ENCODE results near the gene MLLT10. TPM values are rescaled to one million over a fixed set of nuclear protein-coding genes. Genes with fewer than 3 reads are reported as not detected.

MLLT10 gene
- total and polyA plus RNA-seq, 2 of the 8 experiments (the other 6 are each of a cell fraction or from before 2014, with no cell fraction given): 53.1 to 62.1 TPM

- Histone ChIP-seq H3K14ac (ENCODE audit: insufficient read length) (no peak overlapping the region), H3K4ac (replicated peaks; ENCODE audit: insufficient read length, low read depth, low read length) (no peak overlapping the region)
- WGBS, 2 experiments (ENCODE audit: extremely low coverage in 1 of 2, insufficient coverage in 1 of 2, insufficient read length in 1 of 2, insufficient replicate concordance in 2 of 2, low coverage in 1 of 2, low lambda C conversion rate in 2 of 2, missing lambda C conversion rate in 1 of 2): 81% methylated on average over 3 of the region's 3 CpGs; no CpG with 5 or more reads in 1 of the 2 experiments
- TF ChIP-seq TAF1 (IDR thresholded peaks at IDR 0.05; ENCODE audit: low read depth, low read length): no peak
- TF ChIP-seq, protein P1, sequence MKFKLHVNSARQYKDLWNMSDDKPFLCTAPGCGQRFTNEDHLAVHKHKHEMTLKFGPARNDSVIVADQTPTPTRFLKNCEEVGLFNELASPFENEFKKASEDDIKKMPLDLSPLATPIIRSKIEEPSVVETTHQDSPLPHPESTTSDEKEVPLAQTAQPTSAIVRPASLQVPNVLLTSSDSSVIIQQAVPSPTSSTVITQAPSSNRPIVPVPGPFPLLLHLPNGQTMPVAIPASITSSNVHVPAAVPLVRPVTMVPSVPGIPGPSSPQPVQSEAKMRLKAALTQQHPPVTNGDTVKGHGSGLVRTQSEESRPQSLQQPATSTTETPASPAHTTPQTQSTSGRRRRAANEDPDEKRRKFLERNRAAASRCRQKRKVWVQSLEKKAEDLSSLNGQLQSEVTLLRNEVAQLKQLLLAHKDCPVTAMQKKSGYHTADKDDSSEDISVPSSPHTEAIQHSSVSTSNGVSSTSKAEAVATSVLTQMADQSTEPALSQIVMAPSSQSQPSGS (IDR thresholded peaks at IDR 0.05; ENCODE audit: low read length): no peak
- TF ChIP-seq POLR2A (IDR thresholded peaks at IDR 0.05; ENCODE audit: control extremely low read depth in 1 of 2, low read depth in 2 of 2, low read length in 2 of 2): no peak
- no peak for TF ChIP-seq BCL11A (IDR thresholded peaks at IDR 0.05; ENCODE audit: low read depth in 2 of 2, low read length in 2 of 2)
- TF ChIP-seq, protein P2, sequence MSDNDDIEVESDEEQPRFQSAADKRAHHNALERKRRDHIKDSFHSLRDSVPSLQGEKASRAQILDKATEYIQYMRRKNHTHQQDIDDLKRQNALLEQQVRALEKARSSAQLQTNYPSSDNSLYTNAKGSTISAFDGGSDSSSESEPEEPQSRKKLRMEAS (IDR thresholded peaks at IDR 0.05): no peak
- no peak for TF ChIP-seq YY1 (IDR thresholded peaks at IDR 0.05; ENCODE audit: low read depth, low read length)
- no peak for TF ChIP-seq SIX5 (IDR thresholded peaks at IDR 0.05; ENCODE audit: low read depth, low read length)
- TF ChIP-seq RFX5 (IDR thresholded peaks at IDR 0.05; ENCODE audit: borderline replicate concordance, low read depth, low read length): no peak
- TF ChIP-seq EGR1 (IDR thresholded peaks at IDR 0.05; ENCODE audit: borderline replicate concordance, low read depth, low read length): no peak
- no peak for TF ChIP-seq SP2 (IDR thresholded peaks at IDR 0.05; ENCODE audit: low read length)
- no peak for TF ChIP-seq TAF7 (optimal IDR thresholded peaks at IDR 0.05; ENCODE audit: borderline replicate concordance, low read depth, low read length)
- no peak for TF ChIP-seq JUN (IDR thresholded peaks at IDR 0.05; ENCODE audit: low read depth, low read length)
Measured at GRCh38 chr10:21511946-21512572, 22.0 kb upstream of the MLLT10 start.

More at GRCh38 chr10:21511946-21512572, 22.0 kb upstream of the MLLT10 start:
- H3K36me3 ChIP-seq (ENCODE audit: control insufficient read depth in 2 of 4, insufficient read depth in 4 of 4, low read length in 3 of 4): no peaks in the 10 kb centered on the region
- POLR2A ChIA-PET (ENCODE audit: partially characterized antibody): interaction anchor here (8.0 to 12.2 kb wide), 2 partner anchors 11 to 13 kb away, joined by 148 to 352 read pairs; partner anchors contain the start of gene SKIDA1
- no peak for DNase-seq (ENCODE audit: low read depth in 1 of 2, low spot score in 2 of 2)
- H3K9ac ChIP-seq (replicated peaks in 1 of 4; ENCODE audit: extremely low read depth in 1 of 4, low read depth in 3 of 4, low read length in 3 of 4): no peak overlapping the region
- peak overlapping the region; percentile 62 for H4K5ac ChIP-seq (ENCODE audit: insufficient read length, low read depth, low read length)
- peaks cover 0 to 5% (median 2%) of the 10 kb centered on the region in 4 experiments; a peak in 3 of 7 replicates for H3K27me3 ChIP-seq (replicated peaks in 1 of 4; ENCODE audit: control insufficient read depth in 3 of 4, extremely low read depth in 1 of 4, insufficient read depth in 3 of 4, low read length in 3 of 4)
- H2AK5ac ChIP-seq (ENCODE audit: low read depth, low read length): no peak overlapping the region
- H3K9me3 ChIP-seq (ENCODE audit: insufficient read depth in 2 of 2, low read depth in 1 of 2, low read length in 1 of 2): no peaks in the 10 kb centered on the region
- FAIRE-seq: no peak
- H4K8ac ChIP-seq (ENCODE audit: extremely low read depth, insufficient read depth, low read length): no peak overlapping the region
- no peak overlapping the region for H2BK15ac ChIP-seq (ENCODE audit: low read length)
- H2AFZ ChIP-seq (ENCODE audit: low read length): no peak overlapping the region
- H3K18ac ChIP-seq (ENCODE audit: extremely low read depth, low read length): no peak overlapping the region; the same call in 1 of the 2 replicates
- H3K56ac ChIP-seq (replicated peaks; ENCODE audit: insufficient read length, low read depth, low read length): no peak overlapping the region
- peak overlapping the region; percentile 39 to 100 for H3K4me2 ChIP-seq (ENCODE audit: insufficient read depth in 1 of 2, low read depth in 2 of 2, low read length in 2 of 2)
- no peak overlapping the region for H2BK12ac ChIP-seq (ENCODE audit: low read depth, low read length)
- H3K4me3 ChIP-seq (ENCODE audit: extremely low read depth in 1 of 4, insufficient read depth in 2 of 4, low read depth in 3 of 4, low read length in 4 of 4): peak overlapping the region in 2 of 4 experiments; percentile 55 to 69; a peak in 2 of 8 replicates
- H2BK5ac ChIP-seq (ENCODE audit: low read depth, low read length): no peak overlapping the region
- no peak overlapping the region for H2BK20ac ChIP-seq (ENCODE audit: low read length)
- peak overlapping the region; percentile 61 for H4K91ac ChIP-seq (replicated peaks; ENCODE audit: insufficient read length, low read length)
- peaks cover 0 to 50% of the 10 kb centered on the region in 2 experiments; a peak in 3 of 4 replicates for H3K79me2 ChIP-seq (ENCODE audit: control insufficient read depth in 1 of 2, insufficient read depth in 2 of 2, low read length in 2 of 2)
- peak overlapping the region; percentile 13 for H2BK120ac ChIP-seq (replicated peaks; ENCODE audit: low read depth, low read length)
- H3K23me2 ChIP-seq (ENCODE audit: low read depth, low read length): peaks cover 33% of the 10 kb centered on the region
- H3K79me1 ChIP-seq (ENCODE audit: low read depth, low read length): no peaks in the 10 kb centered on the region
- peaks cover 9 to 43% (median 25%) of the 10 kb centered on the region in 4 experiments; a peak in 6 of 7 replicates for H3K4me1 ChIP-seq (replicated peaks in 1 of 4; ENCODE audit: control insufficient read depth in 3 of 4, insufficient read depth in 4 of 4, low read length in 3 of 4)
- peaks cover 0 to 2% of the 10 kb centered on the region in 2 experiments for H4K20me1 ChIP-seq (replicated peaks in 1 of 2; ENCODE audit: control insufficient read depth in 1 of 2, insufficient read depth in 2 of 2, low read length in 2 of 2)
- no peak overlapping the region for H3K27ac ChIP-seq (ENCODE audit: low read depth, low read length)
- no peak overlapping the region for H3K23ac ChIP-seq (ENCODE audit: insufficient read length)
- CTCF ChIA-PET (ENCODE audit: partially characterized antibody): interaction anchor here (0.9 to 1.4 kb wide), 2 partner anchors 12 to 220 kb away, joined by 3 to 4 read pairs; no protein-coding TSS in a partner anchor
